ENCODE data around the gene SYT11.
A peak's percentile ranks its signal among the peaks of the same experiment; 100 is the strongest.

The SYT11 gene

DNA sequence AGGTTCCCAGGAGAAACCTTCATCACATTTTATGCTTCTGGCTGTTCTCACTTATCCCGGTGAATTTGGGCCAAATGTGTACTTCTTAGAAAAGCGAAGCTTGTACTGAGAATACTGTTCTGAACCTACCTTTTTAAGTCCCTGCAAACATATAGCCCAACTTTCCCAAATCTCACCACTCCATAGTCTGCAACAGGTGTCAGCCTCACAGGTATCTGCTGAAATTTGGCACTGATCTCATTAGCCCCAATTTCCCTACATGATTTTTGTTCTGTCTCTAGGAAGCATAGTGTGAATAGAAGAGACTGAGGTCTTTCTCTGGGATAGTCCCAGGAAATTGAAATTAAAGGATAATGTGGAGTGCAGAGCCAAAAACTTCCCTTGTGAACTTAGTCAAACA lies 40.3 kb downstream of the SYT11 start:
- ChIA-PET CTCF (no interaction called here), POLR2A (interaction anchor here (0.7 to 1.0 kb wide), 2 partner anchors 34 to 123 kb away, joined by 3 read pairs; partner anchors contain the start of gene KHDC4)
- Histone ChIP-seq H3K4me3 (ENCODE audit: low read depth, low read length) (no peak overlapping the region), H3K27ac (ENCODE audit: extremely low read depth, low read depth, low read length) (no peak overlapping the region), H3K9me3 (ENCODE audit: control insufficient read depth, insufficient read depth, low read depth, low read length) (no peaks in the 10 kb centered on the region), H3K36me3 (ENCODE audit: control insufficient read depth in 2 of 2, insufficient read depth in 1 of 2, low read length in 2 of 2) (peaks cover 48 to 72% of the 10 kb centered on the region in 2 experiments), H3K4me1 (ENCODE audit: control insufficient read depth, insufficient read depth, low read length) (no peaks in the 10 kb centered on the region)
- TF ChIP-seq ZBTB10 (tag by site-specific recombination; IDR thresholded peaks at IDR 0.05) = no peak
- peak; percentile 85 for TF ChIP-seq SCRT1 (tag by site-specific recombination; IDR thresholded peaks at IDR 0.05; ENCODE audit: borderline replicate concordance)
- peak; percentile 92 for TF ChIP-seq SCRT2 (tag by site-specific recombination; IDR thresholded peaks at IDR 0.05)

- Histone ChIP-seq H3K27ac (ENCODE audit: extremely low read depth, low read depth, low read length) (no peak overlapping the region), H3K4me1 (ENCODE audit: control insufficient read depth, insufficient read depth, low read length) (no peaks in the 10 kb centered on the region), H3K9me3 (ENCODE audit: control insufficient read depth, insufficient read depth, low read depth, low read length) (no peaks in the 10 kb centered on the region), H3K4me3 (ENCODE audit: low read depth, low read length) (no peak overlapping the region), H3K36me3 (ENCODE audit: control insufficient read depth in 2 of 2, insufficient read depth in 1 of 2, low read length in 2 of 2) (peaks cover 52 to 77% of the 10 kb centered on the region in 2 experiments)
- POLR2A ChIA-PET = no interaction called here
- TF ChIP-seq ZNF423 (tag by site-specific recombination; IDR thresholded peaks at IDR 0.05) (no peak), ZNF621 (tag by site-specific recombination; IDR thresholded peaks at IDR 0.05) (no peak), ZNF677 (tag by site-specific recombination; IDR thresholded peaks at IDR 0.05) (no peak), ZNF132 (tag by site-specific recombination; IDR thresholded peaks at IDR 0.05; ENCODE audit: borderline replicate concordance) (no peak), ZNF548 (tag by site-specific recombination; IDR thresholded peaks at IDR 0.05) (no peak), ZNF658 (tag by site-specific recombination; IDR thresholded peaks at IDR 0.05) (no peak), KLF8 (tag by site-specific recombination; IDR thresholded peaks at IDR 0.05) (no peak), ZNF426 (tag by site-specific recombination; IDR thresholded peaks at IDR 0.05) (no peak)
- TF ChIP-seq, protein P1, sequence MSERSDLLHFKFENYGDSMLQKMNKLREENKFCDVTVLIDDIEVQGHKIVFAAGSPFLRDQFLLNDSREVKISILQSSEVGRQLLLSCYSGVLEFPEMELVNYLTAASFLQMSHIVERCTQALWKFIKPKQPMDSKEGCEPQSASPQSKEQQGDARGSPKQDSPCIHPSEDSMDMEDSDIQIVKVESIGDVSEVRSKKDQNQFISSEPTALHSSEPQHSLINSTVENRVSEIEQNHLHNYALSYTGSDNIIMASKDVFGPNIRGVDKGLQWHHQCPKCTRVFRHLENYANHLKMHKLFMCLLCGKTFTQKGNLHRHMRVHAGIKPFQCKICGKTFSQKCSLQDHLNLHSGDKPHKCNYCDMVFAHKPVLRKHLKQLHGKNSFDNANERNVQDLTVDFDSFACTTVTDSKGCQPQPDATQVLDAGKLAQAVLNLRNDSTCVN (tag by site-specific recombination; optimal IDR thresholded peaks at IDR 0.05) = no peak
- TF ChIP-seq, protein P2, sequence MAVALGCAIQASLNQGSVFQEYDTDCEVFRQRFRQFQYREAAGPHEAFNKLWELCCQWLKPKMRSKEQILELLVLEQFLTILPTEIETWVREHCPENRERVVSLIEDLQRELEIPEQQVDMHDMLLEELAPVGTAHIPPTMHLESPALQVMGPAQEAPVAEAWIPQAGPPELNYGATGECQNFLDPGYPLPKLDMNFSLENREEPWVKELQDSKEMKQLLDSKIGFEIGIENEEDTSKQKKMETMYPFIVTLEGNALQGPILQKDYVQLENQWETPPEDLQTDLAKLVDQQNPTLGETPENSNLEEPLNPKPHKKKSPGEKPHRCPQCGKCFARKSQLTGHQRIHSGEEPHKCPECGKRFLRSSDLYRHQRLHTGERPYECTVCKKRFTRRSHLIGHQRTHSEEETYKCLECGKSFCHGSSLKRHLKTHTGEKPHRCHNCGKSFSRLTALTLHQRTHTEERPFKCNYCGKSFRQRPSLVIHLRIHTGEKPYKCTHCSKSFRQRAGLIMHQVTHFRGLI (tag by site-specific recombination; IDR thresholded peaks at IDR 0.05) = no peak
- CTCF ChIA-PET = interaction anchor here (0.5 to 0.7 kb wide), 2 partner anchors 92 to 96 kb away, joined by 3 read pairs; no protein-coding TSS in a partner anchor
Measured at GRCh38 chr1:155900161-155900560, 40.8 kb downstream of the SYT11 start.

DNA sequence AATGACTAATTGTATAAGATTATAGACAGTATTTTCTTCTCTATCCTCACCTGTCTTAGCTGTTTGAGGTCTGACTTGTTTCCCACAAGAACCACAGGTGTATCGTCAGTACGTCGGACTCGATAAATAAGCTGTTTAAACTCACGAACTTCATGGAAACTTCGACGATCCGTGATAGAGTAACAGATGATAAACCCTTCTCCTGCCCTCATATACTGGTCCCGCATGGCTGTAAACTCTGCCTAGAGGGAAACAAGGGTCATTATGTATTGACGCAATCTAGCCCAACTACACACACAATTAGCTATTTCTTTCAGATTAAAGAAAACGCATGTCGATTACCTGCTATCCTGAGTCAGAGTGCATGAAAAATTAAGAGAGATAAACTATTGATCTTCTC lies 44.9 kb downstream of the SYT11 start:
- no peak for TF ChIP-seq ZNF610 (tag by site-specific recombination; IDR thresholded peaks at IDR 0.05; ENCODE audit: borderline replicate concordance)
- TF ChIP-seq ZNF664 (tag by site-specific recombination; IDR thresholded peaks at IDR 0.05) = no peak
- no peak for TF ChIP-seq ZNF585B (tag by site-specific recombination; IDR thresholded peaks at IDR 0.05)
- no peak for TF ChIP-seq MEIS1 (CRISPR knock-in tag; IDR thresholded peaks at IDR 0.05; ENCODE audit: borderline replicate concordance)
- TF ChIP-seq ZNF184 (tag by site-specific recombination; IDR thresholded peaks at IDR 0.05) = no peak
- Histone ChIP-seq H3K36me3 (ENCODE audit: control insufficient read depth in 2 of 2, insufficient read depth in 1 of 2, low read length in 2 of 2) (peaks cover 78% of the 10 kb centered on the region in 2 experiments), H3K4me1 (ENCODE audit: control insufficient read depth, insufficient read depth, low read length) (no peaks in the 10 kb centered on the region), H3K9me3 (ENCODE audit: control insufficient read depth, insufficient read depth, low read depth, low read length) (no peaks in the 10 kb centered on the region), H3K27ac (ENCODE audit: extremely low read depth, low read depth, low read length) (no peak overlapping the region), H3K4me3 (ENCODE audit: low read depth, low read length) (no peak overlapping the region)
- CTCF ChIA-PET = interaction anchor here (0.9 kb wide), 1 partner anchor 162 kb away, joined by 5 read pairs; no protein-coding TSS in a partner anchor
- POLR2A ChIA-PET = no interaction called here

Measured in HEK293 (cell line).